Measurements from ENCODE around the gene ZNF236. TPM values are rescaled to one million over a fixed set of nuclear protein-coding genes. Genes with fewer than 3 reads are reported as not detected.

Gene ZNF236
- total and polyA plus RNA-seq, 4 donors: 0.83 to 8.2 (median 5.0) TPM

- Histone ChIP-seq H3K27ac (ENCODE audit: low read depth in 1 of 2, low read length in 2 of 2) (no peak overlapping the region), H3K36me3 (ENCODE audit: control insufficient read depth in 4 of 4, insufficient read depth in 3 of 4, low read depth in 1 of 4, low read length in 3 of 4) (no peaks in the 10 kb centered on the region), H3K9me3 (ENCODE audit: control insufficient read depth in 4 of 4, low read length in 3 of 4) (no peaks in the 10 kb centered on the region), H3K4me1 (ENCODE audit: control insufficient read depth in 4 of 4, insufficient read depth in 4 of 4, low read length in 3 of 4) (no peaks in the 10 kb centered on the region), H3K9ac (ENCODE audit: low read depth in 1 of 2, low read length in 2 of 2) (no peak overlapping the region), H3K4me3 (ENCODE audit: low read depth in 1 of 3, low read length in 3 of 3) (no peak overlapping the region), H3K27me3 (ENCODE audit: control insufficient read depth in 4 of 4, insufficient read depth in 4 of 4, low read length in 3 of 4) (peaks cover 0 to 3% (median 0%) of the 10 kb centered on the region in 4 donors)
- WGBS: 91% methylated on average over 6 of the region's 6 CpGs
- DNase-seq (ENCODE audit: low spot score): no peak
- TF ChIP-seq FOXA2 (IDR thresholded peaks at IDR 0.05) (no peak), MAX (IDR thresholded peaks at IDR 0.05) (no peak), YY1 (IDR thresholded peaks at IDR 0.05) (no peak), RAD21 (IDR thresholded peaks at IDR 0.05) (no peak), HNF4G (IDR thresholded peaks at IDR 0.05) (no peak), ATF3 (IDR thresholded peaks at IDR 0.05) (no peak), EGR1 (IDR thresholded peaks at IDR 0.05; ENCODE audit: low read depth in 2 of 2) (no peak), ZBTB33 (IDR thresholded peaks at IDR 0.05) (no peak), NR2F2 (IDR thresholded peaks at IDR 0.05) (no peak), RXRA (IDR thresholded peaks at IDR 0.05) (no peak), FOXA1 (IDR thresholded peaks at IDR 0.05) (no peak), JUND (IDR thresholded peaks at IDR 0.05) (no peak), TAF1 (conservative IDR thresholded peaks at IDR 0.05) (no peak), CTCF (IDR thresholded peaks at IDR 0.05; ENCODE audit: low read depth, low read length, missing input control) (no peak), SP1 (IDR thresholded peaks at IDR 0.05) (no peak), HNF4A (conservative IDR thresholded peaks at IDR 0.05) (no peak)
Observed at GRCh38 chr18:76785872-76786271, 36.5 kb upstream of the ZNF236 start.

- Histone ChIP-seq H3K9me3 (ENCODE audit: control insufficient read depth in 4 of 4, low read length in 3 of 4) (peaks cover 0 to 2% (median 0%) of the 10 kb centered on the region in 4 donors), H3K4me1 (ENCODE audit: control insufficient read depth in 4 of 4, insufficient read depth in 4 of 4, low read length in 3 of 4) (no peaks in the 10 kb centered on the region), H3K36me3 (ENCODE audit: control insufficient read depth in 4 of 4, insufficient read depth in 3 of 4, low read depth in 1 of 4, low read length in 3 of 4) (no peaks in the 10 kb centered on the region), H3K27me3 (ENCODE audit: control insufficient read depth in 4 of 4, insufficient read depth in 4 of 4, low read length in 3 of 4) (peaks cover 0 to 3% (median 0%) of the 10 kb centered on the region in 4 donors), H3K4me3 (ENCODE audit: low read depth in 1 of 3, low read length in 3 of 3) (no peak overlapping the region), H3K27ac (ENCODE audit: low read depth in 1 of 2, low read length in 2 of 2) (no peak overlapping the region), H3K9ac (ENCODE audit: low read depth in 1 of 2, low read length in 2 of 2) (no peak overlapping the region)
- WGBS: 90% methylated on average over 36 of the region's 36 CpGs
- TF ChIP-seq ATF3 (IDR thresholded peaks at IDR 0.05) (no peak), EGR1 (IDR thresholded peaks at IDR 0.05; ENCODE audit: low read depth in 2 of 2) (no peak), ZBTB33 (IDR thresholded peaks at IDR 0.05) (no peak), TAF1 (conservative IDR thresholded peaks at IDR 0.05) (no peak), CTCF (IDR thresholded peaks at IDR 0.05; ENCODE audit: low read depth, low read length, missing input control) (no peak), RAD21 (IDR thresholded peaks at IDR 0.05) (no peak), REST (IDR thresholded peaks at IDR 0.05) (no peak), GABPA (IDR thresholded peaks at IDR 0.05 in 1 of 2, conservative IDR thresholded peaks at IDR 0.05 in 1 of 2) (no peak), YY1 (IDR thresholded peaks at IDR 0.05) (no peak), HNF4G (IDR thresholded peaks at IDR 0.05) (no peak), FOXA2 (IDR thresholded peaks at IDR 0.05) (no peak), HNF4A (conservative IDR thresholded peaks at IDR 0.05) (no peak)
- no peak for DNase-seq (ENCODE audit: low spot score)
Observed at GRCh38 chr18:76788571-76789317, 33.6 kb upstream of the ZNF236 start.

Measured in liver (tissue), 9 donors.